SK-N-SH (cell line): Measurements from ENCODE around the gene RAMACL.

ENCODE experiments used
- EP300 ChIP-seq, 2 experiments: IDR thresholded peaks; 2 replicates each; pipeline versions ENCODE4 v1.4.0 to v1.6.1; 2012; ENCODE audit warnings: borderline replicate concordance in 1 of 2, low read depth in 1 of 2, low read length in 1 of 2
- FOXM1 ChIP-seq: IDR thresholded peaks from 2 replicates; pipeline ENCODE4 v1.4.0; 2012; ENCODE audit warnings: low read depth, mild to moderate bottlenecking
- MEF2A ChIP-seq: IDR thresholded peaks from 2 replicates; pipeline ENCODE4 v1.4.0; 2012; ENCODE audit warnings: low read depth, borderline replicate concordance
- MXI1 ChIP-seq: IDR thresholded peaks from 2 replicates; pipeline ENCODE4 v1.6.1; 2012; ENCODE audit warnings: mild to moderate bottlenecking, low read depth, low read length, improper control_type of control experiment
- RAD21 ChIP-seq: IDR thresholded peaks from 2 replicates; pipeline ENCODE4 v1.6.1; 2012; ENCODE audit warnings: mild to moderate bottlenecking, low read length
- REST ChIP-seq: IDR thresholded peaks from 2 replicates; pipeline ENCODE4 v1.6.1; 2012; ENCODE audit warnings: mild to moderate bottlenecking, low read depth, low read length, moderate library complexity
- SIN3A ChIP-seq: IDR thresholded peaks from 2 replicates; pipeline ENCODE4 v1.6.1; 2012; ENCODE audit warnings: low read depth, mild to moderate bottlenecking, low read length, moderate library complexity, borderline replicate concordance
- SMC3 ChIP-seq: IDR thresholded peaks from 2 replicates; pipeline ENCODE4 v1.6.1; 2012; ENCODE audit warnings: low read depth, low read length, improper control_type of control experiment
- USF1 ChIP-seq: IDR thresholded peaks from 2 replicates; pipeline ENCODE4 v1.4.0; 2012; ENCODE audit warnings: low read depth, borderline replicate concordance
- TF ChIP-seq, protein P1 (sequence below): fragments of 200-600 bp; sonication (generic); IDR thresholded peaks from 2 replicates; pipeline ENCODE4 v1.6.1; 2017; ENCODE audit warnings: antibody characterized with exemption, mild to moderate bottlenecking, moderate library complexity
- TF ChIP-seq, protein P2 (sequence below): fragments of 150-350 bp; IDR thresholded peaks from 2 replicates; pipeline ENCODE4 v1.6.1; 2017; ENCODE audit warnings: antibody characterized with exemption, low read length, low read depth, borderline replicate concordance

- TF ChIP-seq, protein P1, sequence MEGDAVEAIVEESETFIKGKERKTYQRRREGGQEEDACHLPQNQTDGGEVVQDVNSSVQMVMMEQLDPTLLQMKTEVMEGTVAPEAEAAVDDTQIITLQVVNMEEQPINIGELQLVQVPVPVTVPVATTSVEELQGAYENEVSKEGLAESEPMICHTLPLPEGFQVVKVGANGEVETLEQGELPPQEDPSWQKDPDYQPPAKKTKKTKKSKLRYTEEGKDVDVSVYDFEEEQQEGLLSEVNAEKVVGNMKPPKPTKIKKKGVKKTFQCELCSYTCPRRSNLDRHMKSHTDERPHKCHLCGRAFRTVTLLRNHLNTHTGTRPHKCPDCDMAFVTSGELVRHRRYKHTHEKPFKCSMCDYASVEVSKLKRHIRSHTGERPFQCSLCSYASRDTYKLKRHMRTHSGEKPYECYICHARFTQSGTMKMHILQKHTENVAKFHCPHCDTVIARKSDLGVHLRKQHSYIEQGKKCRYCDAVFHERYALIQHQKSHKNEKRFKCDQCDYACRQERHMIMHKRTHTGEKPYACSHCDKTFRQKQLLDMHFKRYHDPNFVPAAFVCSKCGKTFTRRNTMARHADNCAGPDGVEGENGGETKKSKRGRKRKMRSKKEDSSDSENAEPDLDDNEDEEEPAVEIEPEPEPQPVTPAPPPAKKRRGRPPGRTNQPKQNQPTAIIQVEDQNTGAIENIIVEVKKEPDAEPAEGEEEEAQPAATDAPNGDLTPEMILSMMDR = no peak
- TF ChIP-seq SIN3A = no peak
- no peak for TF ChIP-seq SMC3
- TF ChIP-seq EP300 (IDR thresholded peaks at IDR 0.05; ENCODE audit: borderline replicate concordance in 1 of 2, low read depth in 1 of 2, low read length in 1 of 2) = no peak
- TF ChIP-seq FOXM1 = no peak
- TF ChIP-seq, protein P2, sequence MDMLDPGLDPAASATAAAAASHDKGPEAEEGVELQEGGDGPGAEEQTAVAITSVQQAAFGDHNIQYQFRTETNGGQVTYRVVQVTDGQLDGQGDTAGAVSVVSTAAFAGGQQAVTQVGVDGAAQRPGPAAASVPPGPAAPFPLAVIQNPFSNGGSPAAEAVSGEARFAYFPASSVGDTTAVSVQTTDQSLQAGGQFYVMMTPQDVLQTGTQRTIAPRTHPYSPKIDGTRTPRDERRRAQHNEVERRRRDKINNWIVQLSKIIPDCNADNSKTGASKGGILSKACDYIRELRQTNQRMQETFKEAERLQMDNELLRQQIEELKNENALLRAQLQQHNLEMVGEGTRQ = no peak
- no peak for TF ChIP-seq USF1
- TF ChIP-seq MXI1 = no peak
- no peak for TF ChIP-seq REST
- TF ChIP-seq MEF2A = no peak
- no peak for TF ChIP-seq RAD21
Measured at GRCh38 chr6:166599205-166599604, 12.7 kb upstream of the RAMACL start.
